IPS-15b (cell line): ENCODE data around the gene PDK1.

Source experiments
- H3K27me3 ChIP-seq: one replicate; pipeline ENCODE4 v1.6.1; 2013; ENCODE audit warnings: low read length; ENCODE audit not compliant: control insufficient read depth, insufficient read depth
- H3K36me3 ChIP-seq: one replicate; pipeline ENCODE4 v1.6.1; 2013; ENCODE audit warnings: low read length; ENCODE audit not compliant: control insufficient read depth, insufficient read depth
- H3K4me1 ChIP-seq: one replicate; pipeline ENCODE4 v1.6.1; 2013; ENCODE audit warnings: mild to moderate bottlenecking, low read length; ENCODE audit not compliant: control insufficient read depth, insufficient read depth
- H3K4me3 ChIP-seq: one replicate; pipeline ENCODE4 v1.5.1; 2013; ENCODE audit warnings: low read depth, low read length
- H3K9ac ChIP-seq: one replicate; pipeline ENCODE4 v1.6.1; 2013; ENCODE audit warnings: low read depth, mild to moderate bottlenecking, low read length
- H3K9me3 ChIP-seq: one replicate; pipeline ENCODE4 v1.6.1; 2013; ENCODE audit warnings: mild to moderate bottlenecking, low read length; ENCODE audit not compliant: control insufficient read depth, insufficient read depth

Gene PDK1

DNA sequence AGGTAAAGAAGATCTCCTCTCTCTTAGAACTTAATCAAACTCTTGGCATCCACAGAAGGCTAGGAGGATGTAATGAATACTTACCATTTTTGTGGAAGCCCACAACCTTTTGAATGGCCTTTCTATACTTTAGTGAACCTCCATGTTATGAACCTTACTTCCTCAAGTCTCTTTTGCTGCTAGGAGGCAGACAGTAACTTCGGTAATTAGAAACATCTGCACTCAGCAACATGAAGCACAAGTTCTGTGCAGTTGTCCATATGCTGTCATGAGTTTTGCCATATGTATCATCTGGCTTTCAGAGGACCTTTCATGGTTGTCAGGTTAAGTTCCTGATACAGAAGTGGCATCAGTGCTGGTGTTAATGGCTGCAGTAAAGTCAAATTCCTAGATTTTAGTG is 50.4 kb downstream of the PDK1 start:
- H3K4me1 ChIP-seq, result no peaks in the 10 kb centered on the region
- no peaks in the 10 kb centered on the region for H3K9me3 ChIP-seq
- H3K36me3 ChIP-seq, result no peaks in the 10 kb centered on the region
- H3K27me3 ChIP-seq, result no peaks in the 10 kb centered on the region
- H3K9ac ChIP-seq, result no peak overlapping the region
- H3K4me3 ChIP-seq, result no peak overlapping the region

DNA sequence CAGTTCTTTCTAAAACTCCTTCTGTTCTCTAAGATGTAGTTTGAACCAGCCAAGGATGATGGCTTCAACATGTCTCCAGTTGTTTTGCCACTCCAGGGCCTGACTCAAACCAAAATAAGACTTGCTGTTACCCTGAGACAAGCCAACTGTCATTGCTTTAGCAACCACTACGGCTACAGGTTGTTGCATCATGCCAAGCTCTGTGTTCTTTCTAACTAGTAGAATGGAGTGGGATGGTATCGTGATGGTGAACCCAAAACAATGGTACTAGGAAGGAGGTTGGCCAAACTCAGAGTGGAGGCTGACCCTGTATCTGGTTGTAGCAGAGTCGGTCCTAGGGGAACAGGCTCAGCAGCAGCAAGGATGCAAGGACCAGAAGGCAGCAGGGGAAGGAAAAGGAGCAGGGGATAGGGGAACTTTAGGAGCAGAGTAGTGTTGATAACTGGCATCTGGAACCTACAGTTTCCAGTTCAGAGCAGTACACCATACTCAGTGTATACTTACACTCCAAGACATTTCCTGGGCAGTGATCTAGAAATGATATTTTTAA is 51.6 kb downstream of the PDK1 start:
- no peaks in the 10 kb centered on the region for H3K36me3 ChIP-seq
- H3K4me3 ChIP-seq, result no peak overlapping the region
- no peak overlapping the region for H3K9ac ChIP-seq
- no peaks in the 10 kb centered on the region for H3K4me1 ChIP-seq
- no peaks in the 10 kb centered on the region for H3K27me3 ChIP-seq
- no peaks in the 10 kb centered on the region for H3K9me3 ChIP-seq

DNA sequence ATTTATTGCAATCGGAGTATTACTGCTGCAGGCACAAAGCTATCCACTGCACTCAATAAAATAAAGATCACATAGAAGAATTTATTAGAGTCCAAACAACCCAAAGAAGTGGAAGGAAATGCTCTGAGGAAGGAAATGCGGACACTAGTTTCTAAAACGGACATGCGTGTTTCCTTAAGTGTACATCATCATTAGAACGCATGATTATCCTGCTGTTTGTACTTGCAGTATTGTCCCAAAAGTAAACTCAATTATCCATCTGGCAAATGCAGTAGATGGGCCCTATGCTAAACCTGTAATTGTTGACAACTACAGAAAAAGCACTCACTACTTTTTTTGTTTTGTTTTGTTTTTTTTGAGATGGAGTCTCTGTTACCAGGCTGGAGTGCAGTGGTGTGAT is 53.6 kb downstream of the PDK1 start:
- no peaks in the 10 kb centered on the region for H3K36me3 ChIP-seq
- no peak overlapping the region for H3K4me3 ChIP-seq

DNA sequence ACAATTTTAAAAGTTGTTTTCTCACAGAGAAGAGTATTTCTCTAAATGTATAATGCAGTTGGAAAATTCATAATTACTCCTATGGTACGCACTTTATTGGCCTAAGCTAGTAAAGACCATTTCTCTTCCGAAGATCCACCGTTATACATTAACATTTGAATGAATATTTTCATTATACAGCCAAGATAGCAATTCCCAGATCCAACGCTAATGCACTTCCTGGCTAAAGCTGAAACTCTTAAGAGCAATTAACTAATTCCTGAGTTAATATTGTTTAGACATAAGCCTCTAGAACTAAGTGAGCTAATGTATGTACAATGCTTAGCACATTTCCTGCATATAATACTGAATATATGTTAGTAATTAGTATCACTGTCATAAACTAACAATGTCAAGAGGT is 56.2 kb downstream of the PDK1 start:
- H3K27me3 ChIP-seq, result no peaks in the 10 kb centered on the region
- H3K4me1 ChIP-seq, result no peaks in the 10 kb centered on the region
- H3K36me3 ChIP-seq, result no peaks in the 10 kb centered on the region
- H3K9ac ChIP-seq, result no peak overlapping the region
- no peaks in the 10 kb centered on the region for H3K9me3 ChIP-seq
- H3K4me3 ChIP-seq, result no peak overlapping the region

More for the DNA sequence above, 53.6 kb downstream of the PDK1 start:
- no peaks in the 10 kb centered on the region for H3K4me1 ChIP-seq
- no peaks in the 10 kb centered on the region for H3K9me3 ChIP-seq
- no peaks in the 10 kb centered on the region for H3K27me3 ChIP-seq
- H3K9ac ChIP-seq, result no peak overlapping the region

DNA sequence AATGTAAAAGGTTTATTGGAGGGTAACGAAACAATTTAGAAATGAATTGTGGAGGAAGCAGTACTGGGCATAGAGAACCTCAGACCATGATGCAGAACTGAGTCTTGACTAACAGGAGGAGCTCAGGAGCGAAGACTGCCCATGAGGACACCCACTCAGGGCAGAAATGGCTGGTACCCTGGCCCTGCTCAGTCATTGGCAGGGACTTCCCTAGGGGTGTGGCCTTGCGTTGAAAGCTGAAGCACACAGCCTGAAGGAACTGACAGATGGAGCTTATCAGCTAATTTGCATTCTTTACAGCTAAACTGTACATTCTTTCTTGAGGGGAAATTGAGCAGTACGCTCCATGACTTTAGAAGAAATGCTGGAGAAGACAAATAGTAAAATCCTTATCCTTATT is 57.1 kb downstream of the PDK1 start:
- H3K27me3 ChIP-seq, result no peaks in the 10 kb centered on the region
- H3K9ac ChIP-seq, result no peak overlapping the region
- H3K4me3 ChIP-seq, result no peak overlapping the region
- no peaks in the 10 kb centered on the region for H3K9me3 ChIP-seq
- H3K4me1 ChIP-seq, result no peaks in the 10 kb centered on the region
- no peaks in the 10 kb centered on the region for H3K36me3 ChIP-seq

DNA sequence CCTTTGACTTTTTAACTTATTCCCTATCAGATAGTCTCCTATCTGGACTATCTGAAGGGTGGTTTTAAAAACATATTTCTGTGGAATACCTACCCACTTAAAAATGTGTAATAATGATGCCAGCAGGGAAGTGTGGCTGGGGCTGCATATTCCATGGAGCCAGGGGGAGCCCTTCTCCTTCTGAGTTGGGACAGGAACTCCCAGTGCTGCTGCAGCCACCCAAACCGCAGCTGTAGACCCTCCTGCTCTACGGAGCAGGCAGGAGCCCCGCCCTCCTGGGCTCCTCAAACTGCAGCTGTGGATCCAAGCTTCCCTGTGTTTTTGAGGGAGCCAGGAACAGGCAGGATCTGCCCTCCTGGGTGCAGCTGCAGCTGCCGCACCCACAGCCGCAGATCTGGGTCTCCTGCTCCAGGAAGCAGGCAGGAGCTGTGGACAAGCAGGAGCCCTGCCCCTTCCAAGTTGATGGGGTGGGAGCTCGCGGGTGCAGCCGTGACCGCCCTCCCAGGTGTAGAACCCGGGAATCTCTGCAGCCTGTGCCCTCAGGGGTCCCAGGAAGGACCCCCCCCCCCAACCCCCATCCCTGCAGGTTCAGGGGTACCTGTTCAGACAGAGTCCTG is 57.8 kb downstream of the PDK1 start:
- H3K36me3 ChIP-seq, result no peaks in the 10 kb centered on the region
- H3K9me3 ChIP-seq, result no peaks in the 10 kb centered on the region
- no peak overlapping the region for H3K9ac ChIP-seq
- H3K4me3 ChIP-seq, result no peak overlapping the region
- no peaks in the 10 kb centered on the region for H3K4me1 ChIP-seq
- H3K27me3 ChIP-seq, result no peaks in the 10 kb centered on the region

DNA sequence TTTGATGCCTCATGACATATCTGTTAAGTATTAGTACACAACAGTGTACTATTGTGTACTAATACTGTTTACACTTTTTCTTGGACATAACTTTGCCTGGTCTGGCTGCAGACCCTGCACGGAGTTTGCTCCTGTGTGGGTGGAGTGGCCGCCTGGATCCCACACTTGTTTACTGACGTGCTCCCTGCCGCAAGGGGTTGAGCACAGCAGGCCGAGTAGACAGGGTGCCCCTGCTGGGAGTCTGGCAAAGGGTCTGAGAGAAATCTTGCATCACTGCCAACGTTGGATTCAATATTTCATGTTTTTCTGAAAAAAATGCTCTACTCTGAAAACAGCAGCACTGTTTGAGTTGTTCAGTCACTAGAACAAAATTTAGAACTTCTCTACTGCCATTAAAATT is 59.0 kb downstream of the PDK1 start:
- no peaks in the 10 kb centered on the region for H3K9me3 ChIP-seq
- H3K9ac ChIP-seq, result no peak overlapping the region
- H3K4me3 ChIP-seq, result no peak overlapping the region
- no peaks in the 10 kb centered on the region for H3K27me3 ChIP-seq
- H3K36me3 ChIP-seq, result no peaks in the 10 kb centered on the region
- no peaks in the 10 kb centered on the region for H3K4me1 ChIP-seq

DNA sequence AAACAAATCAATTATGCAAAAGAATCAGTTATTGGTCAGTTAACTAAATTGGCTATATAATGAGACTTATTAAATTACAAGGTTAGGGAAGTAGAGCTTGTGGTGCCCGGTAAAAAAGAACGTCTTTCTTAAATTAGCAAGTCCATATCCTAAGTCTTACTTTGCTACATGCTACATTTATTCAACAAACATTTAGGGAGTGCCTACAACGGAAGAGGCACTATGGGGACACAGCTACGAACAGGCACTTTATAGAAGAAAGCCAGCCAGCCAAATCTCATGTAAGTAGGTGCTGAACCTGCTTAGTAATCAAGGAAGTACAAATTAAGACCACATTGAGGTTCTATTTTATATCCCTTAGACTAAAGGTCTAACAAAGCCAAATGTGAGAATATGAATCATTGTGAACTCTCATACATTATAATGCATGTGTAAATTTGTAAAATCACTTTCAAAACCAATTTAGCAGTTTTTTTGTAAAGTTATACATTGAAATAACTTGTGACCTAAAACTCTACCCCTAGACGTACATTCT is 59.9 kb downstream of the PDK1 start:
- no peaks in the 10 kb centered on the region for H3K9me3 ChIP-seq
- H3K9ac ChIP-seq, result no peak overlapping the region
- no peak overlapping the region for H3K4me3 ChIP-seq
- no peaks in the 10 kb centered on the region for H3K4me1 ChIP-seq
- no peaks in the 10 kb centered on the region for H3K27me3 ChIP-seq
- no peaks in the 10 kb centered on the region for H3K36me3 ChIP-seq

DNA sequence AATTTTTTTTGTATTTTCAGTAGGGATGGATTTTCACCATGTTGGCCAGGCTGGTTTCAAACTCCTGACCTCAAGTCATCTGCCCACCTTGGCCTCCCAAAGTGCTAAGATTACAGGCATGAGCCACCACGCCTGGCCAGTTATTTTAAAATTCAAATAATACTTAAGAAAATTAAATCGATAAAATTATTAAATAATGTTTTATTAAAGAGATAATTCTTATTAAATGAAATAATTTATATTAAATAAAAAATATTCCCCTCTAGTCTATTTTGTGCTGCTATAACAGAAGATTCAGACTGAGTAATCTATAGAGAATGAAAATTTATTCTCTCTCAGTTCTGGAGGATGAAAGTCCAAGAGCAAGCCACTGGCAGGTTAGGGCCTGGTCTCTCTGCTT is 61.2 kb downstream of the PDK1 start:
- Histone ChIP-seq H3K36me3 (no peaks in the 10 kb centered on the region), H3K4me1 (no peaks in the 10 kb centered on the region), H3K9me3 (no peaks in the 10 kb centered on the region), H3K9ac (no peak overlapping the region), H3K4me3 (no peak overlapping the region), H3K27me3 (no peaks in the 10 kb centered on the region)

DNA sequence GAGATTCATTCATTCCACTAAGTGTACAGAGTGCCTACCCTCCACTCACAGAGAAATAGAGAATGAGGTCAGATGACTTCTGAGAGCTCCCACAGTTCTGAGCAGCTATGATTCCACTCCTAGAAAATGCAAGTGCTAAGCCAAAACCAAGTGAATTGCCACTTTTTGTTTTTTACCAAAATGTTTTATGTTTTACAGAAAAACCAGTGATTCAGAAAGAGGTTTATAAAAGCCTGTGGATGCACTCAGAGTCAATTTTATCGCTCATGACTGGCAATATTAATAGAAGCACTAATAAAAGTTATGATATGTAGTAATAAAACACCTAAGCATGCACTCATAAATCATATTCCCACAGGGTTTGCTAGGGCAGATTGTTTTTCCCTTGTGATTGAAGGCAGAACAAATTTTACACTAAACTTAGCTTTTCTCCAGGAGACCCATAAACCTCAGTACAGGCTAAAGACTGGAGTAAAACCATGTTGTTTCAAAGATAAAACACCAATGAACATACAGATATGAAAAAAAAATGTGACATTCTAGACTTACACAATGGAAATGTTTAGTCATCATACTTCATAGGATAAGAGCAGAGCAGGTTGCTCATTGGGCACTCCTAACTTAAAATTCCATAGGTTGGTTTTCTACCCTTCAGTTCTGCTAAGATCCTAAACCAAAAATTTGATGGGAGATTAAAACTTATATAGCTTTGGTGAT is 67.5 kb downstream of the PDK1 start:
- Histone ChIP-seq H3K4me3 (no peak overlapping the region), H3K27me3 (no peaks in the 10 kb centered on the region), H3K9ac (no peak overlapping the region), H3K4me1 (no peaks in the 10 kb centered on the region), H3K36me3 (no peaks in the 10 kb centered on the region), H3K9me3 (no peaks in the 10 kb centered on the region)

DNA sequence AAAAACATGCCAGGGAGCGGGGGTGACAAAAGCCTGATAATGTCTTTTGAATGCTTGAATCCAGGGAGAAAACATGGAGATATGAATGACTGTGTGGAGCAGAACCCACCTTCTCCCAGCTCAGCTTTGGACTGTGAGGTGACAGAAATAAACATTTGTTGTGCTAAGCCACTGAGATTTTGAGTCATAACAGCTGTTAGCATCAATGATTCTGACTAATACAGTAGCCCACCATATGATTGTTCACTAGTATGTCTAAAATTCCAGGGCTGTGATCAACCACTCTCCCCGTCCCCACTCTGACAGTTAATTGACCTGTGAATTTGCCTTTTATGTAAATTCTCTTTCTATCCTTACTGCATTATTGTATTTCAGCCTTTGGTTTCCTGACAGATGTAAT is 69.1 kb downstream of the PDK1 start:
- Histone ChIP-seq H3K36me3 (no peaks in the 10 kb centered on the region), H3K27me3 (no peaks in the 10 kb centered on the region), H3K9ac (no peak overlapping the region), H3K4me1 (no peaks in the 10 kb centered on the region), H3K4me3 (no peak overlapping the region), H3K9me3 (no peaks in the 10 kb centered on the region)

DNA sequence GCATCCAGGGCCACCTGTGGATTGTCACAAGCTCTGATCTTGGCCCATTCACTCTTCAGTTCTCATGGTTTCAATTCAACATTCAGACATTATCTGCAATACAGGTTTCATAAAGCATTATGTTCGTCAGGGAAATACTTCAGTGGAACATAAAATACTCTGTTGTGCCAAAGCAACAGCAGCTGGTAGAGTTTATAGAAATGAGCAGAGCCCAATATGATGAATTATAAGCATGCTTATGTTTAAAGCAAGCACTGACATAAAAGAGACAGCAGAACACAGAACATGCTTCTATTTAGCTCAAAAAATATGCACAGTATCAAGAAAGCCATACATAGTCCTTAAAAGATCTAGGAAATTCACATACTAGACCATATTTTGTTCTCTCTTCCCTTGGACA is 71.3 kb downstream of the PDK1 start:
- no peaks in the 10 kb centered on the region for H3K36me3 ChIP-seq
- H3K9me3 ChIP-seq, result no peaks in the 10 kb centered on the region
- no peaks in the 10 kb centered on the region for H3K27me3 ChIP-seq
- H3K4me3 ChIP-seq, result no peak overlapping the region
- no peak overlapping the region for H3K9ac ChIP-seq
- H3K4me1 ChIP-seq, result no peaks in the 10 kb centered on the region
